D721Med (cell line): ENCODE data around the gene STAC2.

Experiments used
- DNase-seq: peaks from one replicate; pipeline ENCODE4 v3.0.0; 2011; ENCODE audit warnings: low spot score; ENCODE audit not compliant: insufficient read length
- FAIRE-seq: peaks from 2 replicates; lab custom pipeline; 2011; peaks lifted over from hg19 to GRCh38; lab: Jason Lieb, UNC
- TF ChIP-seq, protein P1 (sequence below): IDR thresholded peaks from 2 replicates; pipeline ENCODE4 v1.5.1; 2012; ENCODE audit warnings: mild to moderate bottlenecking, control low read depth; ENCODE audit not compliant: insufficient read depth; ENCODE audit errors: missing control alignments

Gene STAC2

DNA sequence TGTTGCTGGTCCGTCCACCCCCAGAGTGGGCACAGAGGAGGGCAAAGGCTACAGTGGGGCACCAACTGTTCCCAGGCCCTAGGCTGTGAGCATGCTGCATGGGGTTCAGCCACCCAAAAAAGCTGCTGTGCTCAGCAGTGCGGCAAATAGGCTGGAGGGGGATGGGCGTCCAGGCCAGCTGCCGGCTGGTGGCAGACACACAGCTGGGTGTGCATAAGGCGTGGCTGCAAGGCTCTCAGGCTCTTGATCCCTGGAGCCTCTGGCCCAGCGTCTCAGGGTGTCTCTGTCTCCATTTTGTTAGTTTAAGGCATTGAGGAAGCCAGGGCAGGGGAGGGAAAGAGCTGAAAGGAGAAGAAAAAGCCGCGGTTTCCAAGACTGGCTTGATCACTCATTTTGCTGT, 16.9 kb downstream of the STAC2 start:
- DNase-seq = no peak
- no peak for FAIRE-seq
- TF ChIP-seq, protein P1, sequence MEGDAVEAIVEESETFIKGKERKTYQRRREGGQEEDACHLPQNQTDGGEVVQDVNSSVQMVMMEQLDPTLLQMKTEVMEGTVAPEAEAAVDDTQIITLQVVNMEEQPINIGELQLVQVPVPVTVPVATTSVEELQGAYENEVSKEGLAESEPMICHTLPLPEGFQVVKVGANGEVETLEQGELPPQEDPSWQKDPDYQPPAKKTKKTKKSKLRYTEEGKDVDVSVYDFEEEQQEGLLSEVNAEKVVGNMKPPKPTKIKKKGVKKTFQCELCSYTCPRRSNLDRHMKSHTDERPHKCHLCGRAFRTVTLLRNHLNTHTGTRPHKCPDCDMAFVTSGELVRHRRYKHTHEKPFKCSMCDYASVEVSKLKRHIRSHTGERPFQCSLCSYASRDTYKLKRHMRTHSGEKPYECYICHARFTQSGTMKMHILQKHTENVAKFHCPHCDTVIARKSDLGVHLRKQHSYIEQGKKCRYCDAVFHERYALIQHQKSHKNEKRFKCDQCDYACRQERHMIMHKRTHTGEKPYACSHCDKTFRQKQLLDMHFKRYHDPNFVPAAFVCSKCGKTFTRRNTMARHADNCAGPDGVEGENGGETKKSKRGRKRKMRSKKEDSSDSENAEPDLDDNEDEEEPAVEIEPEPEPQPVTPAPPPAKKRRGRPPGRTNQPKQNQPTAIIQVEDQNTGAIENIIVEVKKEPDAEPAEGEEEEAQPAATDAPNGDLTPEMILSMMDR = no peak

DNA sequence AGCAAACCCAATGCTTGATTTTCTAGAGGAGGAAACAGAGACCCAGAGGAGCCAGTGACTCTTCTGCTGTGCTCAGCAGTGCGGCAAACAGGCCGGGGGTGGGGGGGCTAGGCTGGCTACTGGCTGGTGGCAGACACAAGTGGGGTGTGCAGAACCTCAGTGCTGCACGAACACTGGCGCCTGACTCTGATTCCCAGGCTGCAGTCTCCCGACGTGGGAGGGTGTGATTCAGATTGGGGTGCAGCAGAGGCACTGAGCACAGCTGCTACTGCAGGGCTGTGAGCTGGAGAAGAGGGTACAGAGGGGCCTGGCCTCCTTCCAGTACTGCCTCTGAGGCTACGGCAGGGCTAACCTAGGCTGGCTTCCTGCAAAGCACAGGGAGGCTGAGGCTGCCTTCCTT, 17.6 kb downstream of the STAC2 start:
- TF ChIP-seq, protein P1 = no peak
- FAIRE-seq (no peak), DNase-seq (no peak)

DNA sequence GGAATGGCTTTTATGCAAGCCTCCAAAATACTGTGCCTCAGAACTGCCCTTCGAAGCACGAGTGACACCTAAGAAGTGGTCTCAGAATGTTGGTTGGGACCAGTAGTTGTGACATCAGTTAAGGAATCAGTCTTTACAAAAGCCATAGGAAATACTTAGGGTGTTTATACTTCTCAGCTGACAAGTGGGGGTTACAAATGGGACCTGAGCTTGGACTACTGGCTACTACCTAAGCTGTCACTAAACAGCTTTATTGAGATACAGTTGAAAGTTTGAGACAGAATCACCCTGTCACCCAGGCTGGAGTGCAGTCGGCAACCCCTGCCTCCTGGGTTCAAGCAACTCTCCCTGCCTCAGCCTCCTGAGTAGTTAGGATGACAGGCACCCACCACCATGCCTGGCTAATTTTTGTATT, 20.6 kb downstream of the STAC2 start:
- TF ChIP-seq, protein P1 = no peak
- FAIRE-seq (no peak), DNase-seq (no peak)

DNA sequence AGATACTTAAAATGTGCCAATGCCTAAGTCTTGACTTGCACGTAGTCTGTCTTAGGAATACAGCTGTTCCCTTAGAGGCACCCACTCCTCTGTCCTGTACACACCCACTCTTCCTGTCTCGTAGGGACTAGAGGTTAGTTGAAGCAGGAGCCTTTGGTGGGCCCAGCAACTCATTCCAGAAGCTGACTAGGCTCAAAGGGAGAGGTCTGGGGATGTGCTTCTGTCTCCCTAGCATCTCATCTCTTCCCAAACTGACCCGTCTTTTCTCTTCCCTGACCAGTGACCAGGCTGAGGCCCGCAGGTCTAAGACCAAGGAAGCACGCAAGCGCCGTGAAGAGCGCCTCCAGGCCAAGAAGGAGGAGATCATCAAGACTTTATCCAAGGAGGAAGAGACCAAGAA, 21.5 kb downstream of the STAC2 start:
- no peak for DNase-seq
- no peak for FAIRE-seq
- TF ChIP-seq, protein P1 = no peak

DNA sequence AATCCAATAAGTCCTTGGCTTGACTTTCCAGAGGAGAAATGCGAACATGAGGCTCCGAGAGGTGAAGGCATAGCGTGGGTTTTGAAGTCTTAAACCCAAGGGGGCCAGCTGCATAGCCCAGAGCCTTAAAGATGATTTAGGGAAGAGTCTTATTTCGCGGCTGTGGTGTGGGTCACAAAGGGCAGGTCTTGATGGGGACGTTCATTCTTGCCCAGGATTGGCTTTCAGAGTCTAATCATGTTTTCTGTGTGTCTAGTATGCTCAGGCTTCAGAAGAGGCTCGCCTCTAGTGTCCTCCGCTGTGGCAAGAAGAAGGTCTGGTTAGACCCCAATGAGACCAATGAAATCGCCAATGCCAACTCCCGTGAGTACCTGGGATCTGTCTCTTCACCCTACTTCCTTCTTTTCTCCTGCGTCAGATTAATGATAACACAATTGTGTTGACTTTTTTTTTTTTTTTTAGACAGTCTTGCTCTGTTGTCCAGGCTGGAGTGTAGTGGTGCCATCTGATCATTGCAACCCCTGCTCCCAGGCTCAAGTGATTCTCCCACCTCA, 24.7 kb downstream of the STAC2 start:
- no peak for FAIRE-seq
- TF ChIP-seq, protein P1 = no peak
- no peak for DNase-seq

DNA sequence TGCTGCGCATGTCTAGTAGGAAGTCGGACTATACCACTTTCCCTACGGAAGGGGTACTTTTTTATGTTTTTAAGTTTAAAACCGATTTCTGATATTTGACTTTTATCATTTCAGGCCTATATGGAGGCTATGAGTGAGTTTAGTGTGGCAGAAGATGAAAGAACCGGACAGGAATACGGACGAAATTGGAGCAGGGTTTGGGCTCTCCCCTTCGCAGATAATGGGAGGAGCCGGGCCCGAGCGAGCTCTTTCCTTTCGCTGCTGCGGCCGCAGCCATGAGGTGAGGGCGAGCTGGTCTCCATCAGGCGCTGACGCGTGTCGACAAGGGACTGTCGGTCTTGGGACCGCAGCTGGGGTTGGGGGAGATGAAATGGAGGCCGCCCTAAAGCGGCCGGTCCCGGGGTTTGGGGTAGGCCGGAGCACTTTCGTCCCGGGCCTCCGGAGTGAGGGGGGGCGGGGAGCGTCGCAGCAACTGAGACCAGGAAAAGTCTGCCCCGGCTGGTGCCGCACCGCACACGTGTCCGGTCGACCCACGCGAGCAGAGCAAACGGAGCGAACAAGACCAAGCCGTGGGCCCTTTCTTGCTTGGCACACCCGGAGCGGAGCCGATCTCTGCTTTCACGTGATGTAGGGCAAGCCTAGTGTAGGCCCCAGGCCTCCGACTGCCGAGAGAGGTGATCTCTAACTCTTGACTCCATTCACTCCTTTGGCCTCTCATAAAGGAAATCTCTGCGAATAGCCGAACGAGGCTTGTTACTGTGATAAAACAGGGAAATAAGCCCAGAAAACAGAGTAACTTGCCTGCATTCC, 25.5 kb downstream of the STAC2 start, which contains the start of gene RPL19:
Gene RPL19, plus strand, starts transcription at position 214 of the 810 bp plus-strand sequence. Its CDS starts 62 bp downstream, at position 276.
- FAIRE-seq = no peak
- DNase-seq = peak; percentile 79
- TF ChIP-seq, protein P1 = no peak

DNA sequence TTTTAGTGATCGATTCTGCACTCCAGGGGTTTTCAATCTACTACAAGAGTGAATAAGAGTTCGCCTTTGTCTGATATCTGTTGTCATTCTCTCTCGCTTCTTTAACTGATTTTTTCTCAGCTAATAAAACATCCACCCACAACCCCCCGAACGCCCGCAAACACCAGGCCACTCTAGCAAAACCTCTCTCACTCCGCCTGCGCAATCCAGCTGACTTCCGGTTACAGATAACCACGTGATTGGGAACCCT, 26.0 kb downstream of the STAC2 start:
- FAIRE-seq (no peak), DNase-seq (peak; percentile 94)
- TF ChIP-seq, protein P1 = no peak
